OCI-LY1 (cell line): ENCODE results near the gene KANSL1.

ENCODE experiments used
- H2AFZ ChIP-seq: fragments of 200-600 bp; sonication (generic), shearing (Covaris generic); 2 replicates; pipeline ENCODE4 v1.6.0; 2014; ENCODE audit warnings: antibody characterized with exemption, mild to moderate bottlenecking, low read length
- H3F3A ChIP-seq: fragments of 200-600 bp; sonication (generic), shearing (Covaris generic); 2 replicates; pipeline ENCODE4 v1.6.0; 2014; ENCODE audit warnings: mild to moderate bottlenecking, antibody characterized with exemption, low read length, moderate library complexity; ENCODE audit not compliant: insufficient read depth
- H3K27ac ChIP-seq: fragments of 200-600 bp; sonication (generic); 2 replicates; pipeline ENCODE4 v1.5.1; 2014; ENCODE audit warnings: low read length, mixed run types, mild to moderate bottlenecking, low read depth; ENCODE audit not compliant: poor library complexity, severe bottlenecking
- H3K27me3 ChIP-seq: fragments of 200-600 bp; sonication (generic); 2 replicates; pipeline ENCODE4 v1.6.0; 2014; ENCODE audit warnings: antibody characterized with exemption, mild to moderate bottlenecking, low read length, moderate library complexity; ENCODE audit not compliant: insufficient read depth
- H3K36me3 ChIP-seq: fragments of 200-600 bp; sonication (generic); 2 replicates; pipeline ENCODE4 v1.6.1; 2014; ENCODE audit warnings: mild to moderate bottlenecking, antibody characterized with exemption, low read length, moderate library complexity, mixed read lengths; ENCODE audit not compliant: insufficient read depth
- H3K4me1 ChIP-seq: fragments of 200-600 bp; sonication (generic); 2 replicates; pipeline ENCODE4 v1.5.1; 2014; ENCODE audit warnings: mild to moderate bottlenecking, low read length, moderate library complexity; ENCODE audit not compliant: insufficient read depth, severe bottlenecking
- H3K4me2 ChIP-seq: fragments of 200-600 bp; sonication (generic), shearing (Covaris generic); 2 replicates; pipeline ENCODE4 v1.6.1; 2014; ENCODE audit warnings: low read length
- H3K4me3 ChIP-seq: fragments of 200-600 bp; sonication (generic); 2 replicates; pipeline ENCODE4 v1.5.1; 2014; ENCODE audit warnings: low read length, low read depth, mild to moderate bottlenecking, mixed read lengths; ENCODE audit not compliant: poor library complexity, severe bottlenecking
- H3K79me2 ChIP-seq: fragments of 200-600 bp; shearing (Covaris generic); 2 replicates; pipeline ENCODE4 v1.6.1; 2016; ENCODE audit warnings: mixed run types, low read length, mixed read lengths; ENCODE audit not compliant: insufficient read depth
- H3K9ac ChIP-seq: fragments of 200-600 bp; sonication (generic), shearing (Covaris generic); 2 replicates; pipeline ENCODE4 v1.6.1; 2014; ENCODE audit warnings: mild to moderate bottlenecking, low read length, mixed read lengths
- H3K9me2 ChIP-seq: fragments of 200-600 bp; sonication (generic), shearing (Covaris generic); 2 replicates; pipeline ENCODE4 v1.6.1; 2014; ENCODE audit warnings: low read depth, mild to moderate bottlenecking, low read length, mixed read lengths
- H3K9me3 ChIP-seq: fragments of 200-600 bp; shearing (Covaris generic); 2 replicates; pipeline ENCODE4 v1.6.1; 2014; ENCODE audit warnings: low read length, mixed read lengths
- H4K20me1 ChIP-seq: fragments of 200-600 bp; sonication (generic), shearing (Covaris generic); 2 replicates; pipeline ENCODE4 v1.6.0; 2016; ENCODE audit warnings: mild to moderate bottlenecking, low read length; ENCODE audit not compliant: insufficient read depth
- CTCF ChIP-seq: fragments of 200-600 bp; sonication (generic), shearing (Covaris generic); IDR thresholded peaks from 2 replicates; pipeline ENCODE4 v1.5.1; 2017; ENCODE audit warnings: mild to moderate bottlenecking, antibody characterized with exemption, low read length, moderate library complexity, mixed read lengths
- EZH2 ChIP-seq: fragments of 200-600 bp; sonication (generic), shearing (Covaris generic); IDR thresholded peaks from 2 replicates; pipeline ENCODE4 v1.8.0; 2017; ENCODE audit warnings: borderline replicate concordance, mixed run types, mild to moderate bottlenecking, antibody characterized with exemption, low read length, moderate library complexity, mixed read lengths

The KANSL1 gene

DNA sequence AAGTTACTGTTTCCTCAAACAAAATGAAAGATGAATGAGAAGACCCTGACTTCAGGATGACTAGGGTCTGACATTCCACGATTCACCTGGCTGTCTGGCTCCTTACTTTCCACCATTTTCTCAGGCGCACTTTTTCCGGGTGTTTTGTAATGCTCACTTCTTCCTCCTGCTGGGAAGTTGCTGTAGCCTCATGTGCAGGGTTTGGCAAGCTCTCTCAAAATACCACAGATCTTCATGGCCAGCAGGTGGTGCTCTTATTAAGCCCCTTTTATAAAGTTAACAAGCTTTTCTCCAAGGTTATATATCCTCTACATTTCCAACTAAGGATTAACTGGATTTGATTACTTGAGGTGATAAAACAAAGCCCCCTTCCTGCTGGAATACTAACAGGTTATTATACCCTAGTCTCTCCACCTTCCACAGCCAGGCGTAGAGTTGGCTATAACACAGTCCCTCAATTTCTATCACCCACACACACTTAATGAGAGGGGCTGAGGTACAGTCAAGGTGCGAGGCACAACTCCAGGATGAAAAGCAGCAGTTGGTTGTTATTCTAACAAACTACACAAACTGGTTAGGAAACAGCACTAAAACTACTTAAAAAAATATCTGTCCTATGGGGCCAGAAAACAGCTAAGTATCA, 148.8 kb downstream of the KANSL1 start:
- Histone ChIP-seq H3K36me3 (peaks cover 84% of the 10 kb centered on the region), H3K4me2 (no peak overlapping the region), H3K9me2 (no peaks in the 10 kb centered on the region), H3F3A (no peaks in the 10 kb centered on the region), H2AFZ (no peak overlapping the region), H3K9ac (no peak overlapping the region), H3K27ac (no peak overlapping the region), H3K9me3 (no peaks in the 10 kb centered on the region), H3K4me1 (no peaks in the 10 kb centered on the region), H3K4me3 (no peak overlapping the region), H4K20me1 (no peaks in the 10 kb centered on the region), H3K79me2 (no peaks in the 10 kb centered on the region), H3K27me3 (no peaks in the 10 kb centered on the region)
- TF ChIP-seq CTCF: peak; percentile 91
- no peak for TF ChIP-seq EZH2

GRCh38 chr17:46043606-46044005, 149.6 kb downstream of the KANSL1 start:
- TF ChIP-seq EZH2 (no peak), CTCF (no peak)
- H3K4me1 ChIP-seq: no peaks in the 10 kb centered on the region

DNA sequence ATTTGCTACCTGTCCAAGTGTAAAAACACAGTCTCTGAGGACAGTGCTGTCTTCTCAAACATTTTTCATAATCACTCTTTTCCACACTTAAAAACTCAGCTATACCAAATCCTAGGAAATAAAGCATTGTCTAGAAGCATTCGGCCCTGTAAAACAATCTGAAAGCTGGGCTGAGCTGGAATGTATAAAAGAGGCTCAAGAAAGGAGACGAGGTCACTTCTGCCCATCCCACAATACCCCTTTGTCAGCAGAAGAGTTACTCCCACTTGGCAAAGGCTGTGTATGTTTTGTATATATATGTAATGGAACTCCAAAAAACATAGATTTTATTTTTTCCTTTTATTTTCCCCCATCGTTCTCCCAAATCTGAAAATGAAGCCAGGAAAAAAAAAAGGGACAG, 150.3 kb downstream of the KANSL1 start:
- Histone ChIP-seq H3K9me2 (no peaks in the 10 kb centered on the region), H3K4me1 (no peaks in the 10 kb centered on the region), H2AFZ (no peak overlapping the region), H3K36me3 (peaks cover 86% of the 10 kb centered on the region), H3K9ac (no peak overlapping the region), H3K79me2 (no peaks in the 10 kb centered on the region), H3K4me3 (no peak overlapping the region), H3K27me3 (no peaks in the 10 kb centered on the region), H3K4me2 (no peak overlapping the region), H3K9me3 (no peaks in the 10 kb centered on the region), H3F3A (no peaks in the 10 kb centered on the region), H3K27ac (no peak overlapping the region), H4K20me1 (no peaks in the 10 kb centered on the region)
- TF ChIP-seq EZH2: no peak
- no peak for TF ChIP-seq CTCF

More at GRCh38 chr17:46043606-46044005, 149.6 kb downstream of the KANSL1 start:
- H4K20me1 ChIP-seq: no peaks in the 10 kb centered on the region
- no peaks in the 10 kb centered on the region for H3K9me3 ChIP-seq
- no peaks in the 10 kb centered on the region for H3K9me2 ChIP-seq
- H3K79me2 ChIP-seq: no peaks in the 10 kb centered on the region
- no peak overlapping the region for H3K9ac ChIP-seq
- no peak overlapping the region for H2AFZ ChIP-seq
- H3K27ac ChIP-seq: no peak overlapping the region
- no peaks in the 10 kb centered on the region for H3F3A ChIP-seq
- H3K36me3 ChIP-seq: peaks cover 86% of the 10 kb centered on the region
- H3K4me2 ChIP-seq: no peak overlapping the region
- H3K27me3 ChIP-seq: no peaks in the 10 kb centered on the region
- H3K4me3 ChIP-seq: no peak overlapping the region
